SU-DHL-6 (cell line): ENCODE measurements around the gene CCAR1.
"Not testable (repeated sequence)": the region's sequence is repeated elsewhere in the genome, so short reads cannot be mapped to it uniquely, and the experiment has no call there.

Source experiments
- H2AFZ ChIP-seq: fragments of 200-600 bp; sonication (generic); 2 replicates; pipeline ENCODE4 v1.6.1; 2014; ENCODE audit warnings: low read depth, mild to moderate bottlenecking, moderate library complexity, mixed read lengths, antibody characterized with exemption, low read length; ENCODE audit not compliant: severe bottlenecking
- H3F3A ChIP-seq: fragments of 200-600 bp; shearing (Covaris generic); 2 replicates; pipeline ENCODE4 v1.6.0; 2016; ENCODE audit warnings: antibody characterized with exemption, mild to moderate bottlenecking; ENCODE audit not compliant: insufficient read depth
- H3K27ac ChIP-seq: fragments of 200-600 bp; sonication (generic); 2 replicates; pipeline ENCODE4 v1.5.1; 2016; ENCODE audit warnings: low read depth, mild to moderate bottlenecking, low read length, moderate library complexity, mixed read lengths
- H3K27me3 ChIP-seq: fragments of 200-600 bp; sonication (generic), shearing (Covaris generic); 2 replicates; pipeline ENCODE4 v1.6.0; 2014; ENCODE audit warnings: mild to moderate bottlenecking, low read length
- H3K36me3 ChIP-seq: fragments of 200-600 bp; sonication (generic); 2 replicates; pipeline ENCODE4 v1.6.1; 2014; ENCODE audit warnings: mild to moderate bottlenecking, low read length, mixed read lengths
- H3K4me2 ChIP-seq: fragments of 300-600, 200-600 bp; shearing (Covaris generic), sonication (generic); 2 replicates; pipeline ENCODE4 v1.6.0; 2014; ENCODE audit warnings: low read length, low read depth, mild to moderate bottlenecking; ENCODE audit not compliant: poor library complexity, severe bottlenecking
- H3K4me3 ChIP-seq: fragments of 200-600 bp; sonication (generic); 2 replicates; pipeline ENCODE4 v1.5.1; 2014; ENCODE audit warnings: antibody characterized with exemption, low read length, mild to moderate bottlenecking, mixed read lengths; ENCODE audit not compliant: insufficient read depth, poor library complexity, severe bottlenecking
- H3K79me2 ChIP-seq: fragments of 200-600 bp; sonication (generic); 2 replicates; pipeline ENCODE4 v1.6.1; 2014; ENCODE audit warnings: mild to moderate bottlenecking, low read length, moderate library complexity; ENCODE audit not compliant: insufficient read depth
- H3K9ac ChIP-seq: fragments of 200-600 bp; sonication (generic); 2 replicates; pipeline ENCODE4 v1.7.0; 2014; ENCODE audit warnings: mild to moderate bottlenecking, low read length
- H3K9me2 ChIP-seq: fragments of 200-600 bp; sonication (generic); replicated peaks from 2 replicates; pipeline ENCODE4 v1.6.1; 2014; ENCODE audit warnings: low read length; ENCODE audit not compliant: insufficient read depth
- H3K9me3 ChIP-seq: fragments of 200-600 bp; sonication (generic); 2 replicates; pipeline ENCODE4 v1.6.1; 2014; ENCODE audit warnings: low read length, mixed read lengths; ENCODE audit not compliant: insufficient read depth
- H4K20me1 ChIP-seq: fragments of 200-600 bp; sonication (generic); 2 replicates; pipeline ENCODE4 v1.6.1; 2014; ENCODE audit warnings: low read depth, mild to moderate bottlenecking, antibody characterized with exemption, low read length, moderate library complexity, mixed read lengths
- CTCF ChIP-seq: fragments of 200-600 bp; sonication (generic); IDR thresholded peaks from one replicate; pipeline ENCODE4 v1.5.1; 2017; ENCODE audit warnings: antibody characterized with exemption, mild to moderate bottlenecking, low read length, moderate library complexity; ENCODE audit not compliant: insufficient read depth, poor library complexity, severe bottlenecking
- EZH2phosphoT487 ChIP-seq: fragments of 200-600 bp; sonication (generic), shearing (Covaris generic); conservative IDR thresholded peaks from 2 replicates; pipeline ENCODE4 v1.6.1; 2018; ENCODE audit warnings: mild to moderate bottlenecking, antibody characterized with exemption, low read length, moderate library complexity, mixed read lengths

The CCAR1 gene

DNA sequence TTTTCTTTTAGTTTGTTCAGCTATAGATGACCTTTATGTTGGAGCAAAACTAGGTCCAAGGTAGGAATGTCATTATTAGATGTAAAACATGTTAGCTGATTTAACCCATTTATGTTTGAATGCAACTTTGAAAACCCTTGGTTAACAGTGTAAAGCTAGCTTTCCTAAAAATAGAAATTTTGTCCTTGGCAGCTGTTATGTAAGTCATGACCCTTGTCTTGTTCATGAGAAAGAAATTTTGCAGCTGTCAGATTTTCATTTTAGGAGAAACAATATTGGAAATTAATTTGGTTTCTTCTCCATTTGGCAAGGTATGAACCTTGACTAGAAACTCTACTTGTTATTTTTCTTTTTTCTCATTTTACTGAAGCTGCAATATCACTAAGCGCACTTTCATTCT lies 23.9 kb upstream of the CCAR1 start:
- no peak overlapping the region for H3K4me3 ChIP-seq
- H3K27me3 ChIP-seq = no peaks in the 10 kb centered on the region
- H3F3A ChIP-seq = no peaks in the 10 kb centered on the region
- no peaks in the 10 kb centered on the region for H3K36me3 ChIP-seq
- TF ChIP-seq EZH2phosphoT487 = no peak
- no peak for TF ChIP-seq CTCF
- H3K9me3 ChIP-seq = no peaks in the 10 kb centered on the region
- H3K9me2 ChIP-seq = no peaks in the 10 kb centered on the region
- H4K20me1 ChIP-seq = no peaks in the 10 kb centered on the region
- H2AFZ ChIP-seq = no peak overlapping the region
- H3K9ac ChIP-seq = no peak overlapping the region
- H3K4me2 ChIP-seq = no peak overlapping the region
- H3K79me2 ChIP-seq = no peaks in the 10 kb centered on the region
- H3K27ac ChIP-seq = no peak overlapping the region

DNA sequence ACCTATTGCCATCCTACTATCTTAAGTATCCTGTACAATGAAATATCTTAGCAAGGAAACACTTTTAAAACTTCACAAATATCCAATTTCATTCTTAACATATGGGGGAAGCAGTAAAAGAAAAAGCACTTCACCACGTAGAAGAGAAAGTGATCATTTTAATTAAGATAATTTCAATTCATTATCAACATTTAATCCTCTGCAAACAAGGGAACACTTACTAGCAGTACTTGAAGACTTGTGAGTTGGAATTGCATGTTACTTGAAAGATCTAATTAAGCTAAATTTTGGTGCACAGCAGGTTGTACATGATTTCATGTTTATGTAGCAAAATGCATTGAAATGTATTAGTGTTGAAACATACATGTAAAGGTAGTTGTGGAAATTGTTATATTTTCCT lies 20.8 kb upstream of the CCAR1 start:
- no peak overlapping the region for H3K4me2 ChIP-seq
- no peak overlapping the region for H2AFZ ChIP-seq
- no peaks in the 10 kb centered on the region for H3K9me2 ChIP-seq
- no peak overlapping the region for H3K4me3 ChIP-seq
- no peaks in the 10 kb centered on the region for H3K36me3 ChIP-seq
- no peaks in the 10 kb centered on the region for H3K27me3 ChIP-seq
- TF ChIP-seq EZH2phosphoT487 = no peak
- no peak for TF ChIP-seq CTCF
- no peaks in the 10 kb centered on the region for H3K9me3 ChIP-seq
- H3F3A ChIP-seq = no peaks in the 10 kb centered on the region
- H4K20me1 ChIP-seq = no peaks in the 10 kb centered on the region
- no peaks in the 10 kb centered on the region for H3K79me2 ChIP-seq
- H3K9ac ChIP-seq = no peak overlapping the region
- H3K27ac ChIP-seq = no peak overlapping the region

DNA sequence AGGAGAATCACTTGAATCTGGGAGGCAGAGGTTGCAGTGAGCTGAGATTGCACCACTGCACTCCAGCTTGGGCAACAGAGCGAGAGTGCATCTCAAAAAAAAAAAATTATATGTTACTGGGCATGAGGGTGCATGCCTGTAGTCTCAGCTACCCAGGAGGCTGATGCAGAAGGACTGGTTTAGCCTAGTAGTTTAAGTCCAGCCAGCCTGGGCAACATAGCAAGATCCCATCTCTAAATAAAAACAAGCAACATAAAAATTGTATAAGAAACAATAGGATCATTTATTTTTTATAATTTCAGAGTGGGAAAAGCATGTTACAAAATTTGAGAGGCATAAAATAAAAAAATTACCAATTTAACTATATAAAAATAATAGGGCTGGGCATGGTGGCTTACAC lies 15.5 kb upstream of the CCAR1 start:
- Histone ChIP-seq H3K4me2 (no peak overlapping the region), H3F3A (no peaks in the 10 kb centered on the region), H3K9me2 (no peaks in the 10 kb centered on the region), H3K27me3 (no peaks in the 10 kb centered on the region), H4K20me1 (no peaks in the 10 kb centered on the region), H3K36me3 (no peaks in the 10 kb centered on the region), H3K27ac (no peak overlapping the region), H3K4me3 (no peak overlapping the region), H3K9me3 (no peaks in the 10 kb centered on the region), H2AFZ (no peak overlapping the region), H3K79me2 (no peaks in the 10 kb centered on the region), H3K9ac (no peak overlapping the region)
- TF ChIP-seq CTCF (no peak), EZH2phosphoT487 (no peak)

DNA sequence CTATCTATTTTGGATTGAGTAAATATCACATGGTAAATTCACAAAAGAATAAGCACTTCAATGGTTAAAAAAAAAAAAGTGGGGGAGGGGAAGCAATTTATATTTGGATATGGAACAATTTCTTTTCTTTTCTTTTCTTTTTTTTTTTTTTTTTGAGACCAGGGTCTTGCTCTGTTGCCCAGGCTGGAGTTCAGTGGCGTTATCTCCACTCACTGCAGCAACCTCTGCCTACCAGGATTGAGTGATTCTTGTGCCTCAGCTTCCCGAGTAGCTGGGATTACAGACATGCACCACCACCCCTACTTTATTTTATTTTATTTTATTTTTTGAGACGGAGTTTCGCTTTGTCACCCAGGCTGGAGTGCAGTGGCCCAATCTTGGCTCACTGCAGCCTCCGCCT lies 12.1 kb upstream of the CCAR1 start:
- H3K4me2 ChIP-seq = not testable (repeated sequence)

GRCh38 chr10:68713065-68713464 lies 8.0 kb upstream of the CCAR1 start:
- not testable (repeated sequence) for H3K4me2 ChIP-seq, H3K9me2 ChIP-seq, H4K20me1 ChIP-seq, H3K4me3 ChIP-seq, H3K27ac ChIP-seq, H3K36me3 ChIP-seq, H3K9me3 ChIP-seq, H3K27me3 ChIP-seq, H3K79me2 ChIP-seq, H3F3A ChIP-seq, H3K9ac ChIP-seq, H2AFZ ChIP-seq

More for the DNA sequence above, 12.1 kb upstream of the CCAR1 start:
- not testable (repeated sequence) for H3K27ac ChIP-seq, H2AFZ ChIP-seq, H3K9ac ChIP-seq, H3K9me2 ChIP-seq, H3K79me2 ChIP-seq, H3K9me3 ChIP-seq, H3K36me3 ChIP-seq, H3F3A ChIP-seq, H3K4me3 ChIP-seq, H4K20me1 ChIP-seq, H3K27me3 ChIP-seq
